Suprapubic skin (tissue), 3 donors: ENCODE data around the gene KLF6.

Experiments used
- POLR2A ChIP-seq, 2 donors: fragments of 450-650 bp; IDR thresholded peaks; one replicate each; pipeline ENCODE4 v1.6.1; 2017; ENCODE audit warnings: antibody characterized with exemption in 2 of 2, mild to moderate bottlenecking in 2 of 2, moderate library complexity in 2 of 2
- TF ChIP-seq, protein P1 (sequence below), 2 donors: fragments of 200-600 bp in 1 of 2; fragments of 450-650 bp in 1 of 2; sonication (generic) in 1 of 2; IDR thresholded peaks; one replicate each; pipeline ENCODE4 v1.5.1; 2016 to 2019; ENCODE audit warnings: antibody characterized with exemption in 2 of 2, mild to moderate bottlenecking in 1 of 2, moderate library complexity in 1 of 2

DNA sequence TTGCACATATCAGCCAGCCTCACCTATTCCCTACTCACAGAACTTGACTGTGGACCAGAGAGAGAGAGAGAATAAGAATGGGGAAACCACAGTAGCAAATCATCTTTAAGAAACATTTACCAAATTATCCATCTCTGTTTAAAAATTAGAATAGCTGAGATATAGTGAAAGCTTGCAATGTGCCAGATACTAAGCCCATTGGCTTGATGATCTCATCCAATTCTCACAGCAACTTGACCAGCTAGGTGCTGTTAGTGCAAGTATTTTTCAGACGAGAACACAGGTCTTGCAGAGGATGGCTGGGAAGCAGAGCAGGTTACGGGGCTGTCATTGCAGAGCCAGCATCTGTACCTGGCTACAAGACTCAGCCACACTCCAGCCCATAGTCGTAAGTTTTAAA lies 50.9 kb downstream of the KLF6 start:
- no peak for TF ChIP-seq POLR2A (IDR thresholded peaks at IDR 0.05)
- TF ChIP-seq, protein P1, sequence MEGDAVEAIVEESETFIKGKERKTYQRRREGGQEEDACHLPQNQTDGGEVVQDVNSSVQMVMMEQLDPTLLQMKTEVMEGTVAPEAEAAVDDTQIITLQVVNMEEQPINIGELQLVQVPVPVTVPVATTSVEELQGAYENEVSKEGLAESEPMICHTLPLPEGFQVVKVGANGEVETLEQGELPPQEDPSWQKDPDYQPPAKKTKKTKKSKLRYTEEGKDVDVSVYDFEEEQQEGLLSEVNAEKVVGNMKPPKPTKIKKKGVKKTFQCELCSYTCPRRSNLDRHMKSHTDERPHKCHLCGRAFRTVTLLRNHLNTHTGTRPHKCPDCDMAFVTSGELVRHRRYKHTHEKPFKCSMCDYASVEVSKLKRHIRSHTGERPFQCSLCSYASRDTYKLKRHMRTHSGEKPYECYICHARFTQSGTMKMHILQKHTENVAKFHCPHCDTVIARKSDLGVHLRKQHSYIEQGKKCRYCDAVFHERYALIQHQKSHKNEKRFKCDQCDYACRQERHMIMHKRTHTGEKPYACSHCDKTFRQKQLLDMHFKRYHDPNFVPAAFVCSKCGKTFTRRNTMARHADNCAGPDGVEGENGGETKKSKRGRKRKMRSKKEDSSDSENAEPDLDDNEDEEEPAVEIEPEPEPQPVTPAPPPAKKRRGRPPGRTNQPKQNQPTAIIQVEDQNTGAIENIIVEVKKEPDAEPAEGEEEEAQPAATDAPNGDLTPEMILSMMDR (IDR thresholded peaks at IDR 0.05): no peak
